Panc1 (cell line): ENCODE results near the gene MAML1.

Source experiments
- CTCF ChIP-seq: fragments of 450-650 bp; IDR thresholded peaks from 2 replicates; pipeline ENCODE4 v1.5.1; 2017; ENCODE audit warnings: mild to moderate bottlenecking
- REST ChIP-seq, 2 experiments: IDR thresholded peaks; 2 replicates each; pipeline ENCODE4 v1.6.1; 2011 to 2012; ENCODE audit warnings: low read depth in 2 of 2, control low read depth in 1 of 2, low read length in 1 of 2, mild to moderate bottlenecking in 1 of 2, moderate library complexity in 1 of 2; ENCODE audit not compliant: insufficient read depth in 1 of 2

GRCh38 chr5:179814090-179814489, 81.5 kb downstream of the MAML1 start:
- TF ChIP-seq CTCF (no peak), REST (IDR thresholded peaks at IDR 0.05; ENCODE audit: insufficient read depth in 1 of 2, low read depth in 2 of 2, low read length in 1 of 2) (no peak)
